Dedifferentiated amniotic fluid mesenchymal stem cell (primary cell): ENCODE results near the gene SNX13.
A peak's percentile ranks its signal among the peaks of the same experiment; 100 is the strongest.

Source experiments
- DNase-seq: peaks from one replicate; pipeline ENCODE4 v3.0.0-alpha.2; 2016; ENCODE audit errors: extremely low spot score

Gene SNX13, protein sequence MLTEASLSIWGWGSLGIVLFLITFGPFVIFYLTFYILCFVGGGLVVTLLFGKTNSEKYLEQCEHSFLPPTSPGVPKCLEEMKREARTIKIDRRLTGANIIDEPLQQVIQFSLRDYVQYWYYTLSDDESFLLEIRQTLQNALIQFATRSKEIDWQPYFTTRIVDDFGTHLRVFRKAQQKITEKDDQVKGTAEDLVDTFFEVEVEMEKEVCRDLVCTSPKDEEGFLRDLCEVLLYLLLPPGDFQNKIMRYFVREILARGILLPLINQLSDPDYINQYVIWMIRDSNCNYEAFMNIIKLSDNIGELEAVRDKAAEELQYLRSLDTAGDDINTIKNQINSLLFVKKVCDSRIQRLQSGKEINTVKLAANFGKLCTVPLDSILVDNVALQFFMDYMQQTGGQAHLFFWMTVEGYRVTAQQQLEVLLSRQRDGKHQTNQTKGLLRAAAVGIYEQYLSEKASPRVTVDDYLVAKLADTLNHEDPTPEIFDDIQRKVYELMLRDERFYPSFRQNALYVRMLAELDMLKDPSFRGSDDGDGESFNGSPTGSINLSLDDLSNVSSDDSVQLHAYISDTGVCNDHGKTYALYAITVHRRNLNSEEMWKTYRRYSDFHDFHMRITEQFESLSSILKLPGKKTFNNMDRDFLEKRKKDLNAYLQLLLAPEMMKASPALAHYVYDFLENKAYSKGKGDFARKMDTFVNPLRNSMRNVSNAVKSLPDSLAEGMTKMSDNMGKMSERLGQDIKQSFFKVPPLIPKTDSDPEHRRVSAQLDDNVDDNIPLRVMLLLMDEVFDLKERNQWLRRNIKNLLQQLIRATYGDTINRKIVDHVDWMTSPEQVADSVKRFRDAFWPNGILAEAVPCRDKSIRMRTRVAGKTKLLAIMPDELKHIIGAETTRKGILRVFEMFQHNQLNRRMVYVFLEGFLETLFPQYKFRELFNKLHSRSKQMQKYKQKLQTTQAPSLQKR

DNA sequence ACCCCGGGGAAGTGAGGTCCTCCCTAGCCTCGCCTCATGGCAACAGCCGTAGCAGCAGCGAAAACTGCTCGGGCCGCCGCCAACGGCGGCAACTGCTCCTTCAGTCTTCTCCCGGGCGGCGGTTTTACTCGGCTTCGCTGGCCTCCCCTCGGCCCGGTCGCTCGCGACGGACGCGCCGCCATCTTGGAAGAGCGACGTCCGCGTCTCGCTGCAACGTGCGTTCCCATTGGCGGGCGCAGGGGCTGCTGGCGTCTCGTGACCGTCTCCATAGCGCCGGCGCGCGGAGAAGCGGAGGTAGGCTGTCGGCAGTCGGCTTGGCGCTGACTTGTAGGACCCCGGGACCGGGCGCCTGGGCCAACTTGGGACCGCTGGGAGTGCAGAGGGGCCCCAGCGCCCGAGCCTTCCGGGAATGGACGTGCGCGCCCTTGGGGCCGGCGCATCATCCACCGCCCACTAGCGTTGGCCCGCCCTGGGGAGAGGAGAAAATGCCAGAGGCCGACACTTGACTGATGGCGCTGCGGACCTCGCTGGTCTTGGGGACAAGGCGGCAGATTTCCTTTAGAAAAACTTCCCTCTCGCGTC lies at the start of gene SNX13:
SNX13 (minus strand) TSS at position 193 of the 582 bp plus-strand sequence. CDS start 199 bp downstream, outside the sequence.
- DNase-seq: peak; percentile 94

DNA sequence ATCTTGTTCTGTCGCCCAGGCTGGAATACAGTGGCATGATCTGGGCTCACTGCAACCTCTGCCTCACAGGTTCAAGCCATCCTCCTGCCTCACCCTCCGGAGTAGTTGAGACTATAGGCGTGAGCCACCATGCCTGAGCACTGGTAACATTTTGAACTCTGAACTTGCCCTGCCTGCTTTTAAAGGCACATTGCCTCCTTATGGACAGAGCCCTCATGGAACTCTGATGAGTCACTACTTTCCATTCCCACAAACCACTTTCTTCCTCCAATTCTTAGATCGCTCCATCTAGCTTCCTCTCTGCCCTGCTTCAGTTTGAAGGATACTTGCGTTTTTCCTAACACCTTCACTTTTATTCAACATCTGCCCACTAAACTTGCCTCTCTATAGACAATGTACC lies 49.3 kb upstream of the SNX13 start:
- no peak for DNase-seq

DNA sequence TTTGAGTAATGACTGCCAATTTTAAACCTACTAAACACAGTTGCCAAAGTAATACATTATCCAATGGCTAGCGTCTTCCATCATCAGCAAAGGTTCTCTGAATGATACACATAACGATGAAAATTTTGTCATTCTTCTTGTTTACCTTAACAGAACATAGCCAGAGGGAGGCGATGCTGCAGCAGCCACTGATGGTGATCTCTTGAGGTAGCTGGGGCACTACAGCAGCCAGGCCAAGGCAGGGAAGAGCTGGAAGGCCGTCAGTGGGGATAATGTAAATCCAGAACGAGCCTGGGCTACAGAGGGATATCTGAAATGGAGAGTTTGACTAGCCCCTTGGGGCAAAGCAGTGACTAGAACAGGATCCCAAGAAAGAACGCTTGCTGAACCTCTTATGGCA lies 48.6 kb upstream of the SNX13 start:
- no peak for DNase-seq

DNA sequence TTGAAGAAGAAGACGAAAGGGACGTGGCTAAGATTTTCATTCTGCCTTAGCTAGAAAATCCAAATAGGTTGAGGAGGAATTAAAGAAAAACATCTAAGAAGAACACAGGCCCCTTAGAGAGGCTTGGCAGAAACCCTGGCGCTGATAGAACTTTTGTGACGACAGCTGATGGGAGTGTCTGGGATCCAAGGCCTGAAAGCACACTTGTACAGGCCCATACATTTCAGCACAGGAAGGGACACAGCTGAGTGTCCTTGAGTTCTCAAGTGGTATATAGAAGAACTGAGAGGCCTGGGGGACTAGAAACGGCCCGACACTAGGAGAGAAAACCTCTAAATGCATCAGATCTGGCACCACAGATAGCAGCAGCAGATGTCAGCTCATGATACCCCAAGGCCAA lies 47.8 kb upstream of the SNX13 start:
- no peak for DNase-seq

DNA sequence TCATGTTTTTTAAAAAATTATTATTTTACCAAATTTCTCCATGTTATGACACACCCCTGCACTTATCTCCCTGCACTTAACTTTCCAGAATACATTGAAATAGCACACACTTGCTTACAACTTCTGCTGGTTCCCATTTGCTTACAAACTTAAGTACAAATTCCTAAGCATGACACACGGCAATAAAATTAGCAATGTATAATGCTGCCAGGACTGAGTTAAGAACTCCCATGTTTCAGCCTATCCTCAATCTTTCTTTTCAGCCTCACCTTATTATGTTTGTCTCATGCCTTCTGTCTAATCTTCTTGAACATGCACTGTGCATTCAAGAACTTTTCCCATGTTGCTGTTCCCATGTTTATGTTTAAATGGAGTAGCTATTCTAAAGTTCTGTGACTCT lies 46.6 kb upstream of the SNX13 start:
- peak; percentile 86 for DNase-seq

DNA sequence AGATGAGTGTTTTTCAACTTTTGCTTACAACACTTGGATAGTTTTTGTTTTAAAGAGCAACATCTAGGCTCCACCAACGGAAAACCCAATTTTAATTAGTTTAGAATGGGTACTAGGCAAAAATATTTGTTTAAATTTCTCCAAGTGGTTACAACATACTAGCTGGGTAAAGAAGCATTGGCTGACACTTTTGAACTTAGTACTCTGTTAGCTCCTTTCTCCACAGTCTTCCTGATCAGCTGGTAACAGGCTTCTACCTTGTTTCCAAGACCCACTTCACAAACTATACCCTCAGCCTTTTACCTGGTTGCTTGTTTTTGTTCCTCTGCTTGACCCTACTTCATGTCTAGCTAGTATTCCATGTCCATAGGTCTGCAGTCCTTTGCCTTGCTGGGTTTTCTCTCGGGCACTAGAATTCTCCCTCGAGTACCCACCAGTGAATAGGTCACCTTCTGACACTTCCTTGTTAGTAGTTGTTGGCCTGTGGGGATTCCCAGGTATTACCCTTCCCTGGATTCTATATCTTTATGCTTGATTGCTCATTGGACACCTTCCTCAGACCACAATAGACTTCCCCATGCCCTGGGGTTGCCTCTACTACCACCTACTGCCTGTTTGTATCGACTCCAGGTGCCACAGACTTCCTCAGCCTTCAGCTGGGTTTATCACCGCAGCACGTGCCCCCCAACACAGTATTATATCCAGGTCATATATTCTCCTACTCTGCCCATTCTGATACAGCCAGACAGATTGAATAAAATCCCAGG lies 45.4 kb upstream of the SNX13 start:
- DNase-seq: no peak

DNA sequence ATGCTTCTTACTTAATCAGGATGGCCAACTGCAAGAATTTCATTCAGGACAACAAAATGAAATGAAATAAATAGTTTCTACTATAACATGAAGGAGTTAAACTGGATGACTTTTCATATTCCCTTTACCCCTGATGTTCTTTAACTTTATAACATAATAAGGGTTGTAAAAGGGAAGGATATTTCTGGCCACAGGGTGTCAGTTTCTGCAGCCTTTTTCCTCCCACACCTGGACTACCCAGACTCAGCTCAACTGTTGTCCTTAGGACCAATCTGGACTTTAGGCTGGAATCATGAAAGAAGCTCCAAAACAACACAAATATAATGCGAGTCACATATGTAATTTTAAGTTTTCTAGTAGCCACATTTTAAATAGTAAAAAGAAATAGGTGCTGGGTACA lies 44.0 kb upstream of the SNX13 start:
- no peak for DNase-seq

DNA sequence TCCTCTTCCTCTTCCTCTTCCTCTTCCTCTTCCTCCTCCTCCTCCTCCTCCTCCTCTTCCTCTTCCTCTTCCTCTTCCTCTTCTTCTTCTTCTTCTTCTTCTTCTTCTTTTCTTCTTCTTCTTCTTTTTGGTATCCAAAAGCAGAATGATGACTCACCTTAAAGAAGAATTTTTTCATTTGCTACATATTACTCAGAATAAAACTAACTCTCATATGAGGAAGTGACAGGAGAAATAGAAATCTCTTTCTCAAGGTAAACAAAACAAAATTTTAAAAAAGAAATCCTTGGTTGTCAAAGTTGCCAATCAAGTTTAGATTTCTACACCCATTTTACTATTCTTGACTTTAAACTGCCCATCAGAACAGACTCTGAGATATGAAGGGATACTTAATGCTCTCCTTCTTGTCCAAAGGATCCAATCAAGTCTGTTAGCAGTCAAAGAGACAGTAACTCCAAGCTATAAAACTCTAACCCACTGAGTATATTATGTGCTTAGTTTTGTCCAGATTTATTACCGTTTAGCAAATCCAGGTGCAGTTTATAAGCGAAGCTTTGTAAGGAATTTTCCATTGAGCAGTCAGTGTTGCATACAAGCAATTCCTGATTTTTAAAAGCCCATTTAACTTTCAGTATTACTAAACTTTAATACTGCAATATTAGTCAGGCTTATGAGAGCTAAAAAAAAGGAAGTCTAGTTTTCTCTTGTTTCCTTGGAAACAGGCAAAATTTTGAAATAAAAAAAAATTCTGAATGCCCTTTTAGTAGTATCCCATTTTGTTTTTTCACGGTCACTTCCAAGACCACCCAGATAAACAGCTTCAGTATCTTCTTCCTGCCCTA lies 43.1 kb upstream of the SNX13 start:
- no peak for DNase-seq

DNA sequence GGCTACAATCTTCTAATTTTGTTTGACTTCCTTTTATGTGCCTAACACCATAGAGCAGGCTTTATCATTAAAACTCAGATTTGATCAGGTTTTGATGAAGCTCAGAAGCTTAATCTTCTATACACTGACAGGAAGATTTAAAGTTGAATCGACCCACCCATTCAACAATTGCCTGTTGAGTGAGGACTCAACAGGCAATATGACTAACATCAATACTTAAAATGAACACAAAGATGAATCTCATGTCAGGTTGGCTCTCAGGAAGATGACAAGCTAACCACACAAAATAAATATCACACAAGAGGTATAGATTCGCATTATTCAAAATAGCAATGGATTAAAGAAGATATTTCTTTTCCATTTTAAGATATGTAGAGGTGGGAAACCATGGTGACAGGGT lies 36.7 kb upstream of the SNX13 start:
- no peak for DNase-seq

DNA sequence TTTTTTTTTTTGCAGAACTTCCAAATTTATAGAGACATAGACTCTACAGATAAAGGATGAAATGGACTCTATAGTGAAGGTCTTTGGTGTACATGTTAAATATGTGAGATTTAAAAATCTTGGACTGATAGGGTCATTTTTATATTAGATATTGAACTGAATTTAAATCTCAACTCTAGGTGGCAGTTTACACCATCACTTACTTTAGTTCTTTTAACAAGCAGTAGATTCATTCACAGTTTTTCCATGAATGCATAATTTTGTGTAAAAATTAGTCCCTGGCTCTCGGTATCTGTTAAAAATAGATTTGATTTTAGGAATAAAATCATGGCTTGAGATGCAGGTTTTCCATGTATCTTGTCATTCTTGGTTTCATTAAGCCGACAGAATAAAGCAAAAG lies 31.1 kb upstream of the SNX13 start:
- DNase-seq: no peak

DNA sequence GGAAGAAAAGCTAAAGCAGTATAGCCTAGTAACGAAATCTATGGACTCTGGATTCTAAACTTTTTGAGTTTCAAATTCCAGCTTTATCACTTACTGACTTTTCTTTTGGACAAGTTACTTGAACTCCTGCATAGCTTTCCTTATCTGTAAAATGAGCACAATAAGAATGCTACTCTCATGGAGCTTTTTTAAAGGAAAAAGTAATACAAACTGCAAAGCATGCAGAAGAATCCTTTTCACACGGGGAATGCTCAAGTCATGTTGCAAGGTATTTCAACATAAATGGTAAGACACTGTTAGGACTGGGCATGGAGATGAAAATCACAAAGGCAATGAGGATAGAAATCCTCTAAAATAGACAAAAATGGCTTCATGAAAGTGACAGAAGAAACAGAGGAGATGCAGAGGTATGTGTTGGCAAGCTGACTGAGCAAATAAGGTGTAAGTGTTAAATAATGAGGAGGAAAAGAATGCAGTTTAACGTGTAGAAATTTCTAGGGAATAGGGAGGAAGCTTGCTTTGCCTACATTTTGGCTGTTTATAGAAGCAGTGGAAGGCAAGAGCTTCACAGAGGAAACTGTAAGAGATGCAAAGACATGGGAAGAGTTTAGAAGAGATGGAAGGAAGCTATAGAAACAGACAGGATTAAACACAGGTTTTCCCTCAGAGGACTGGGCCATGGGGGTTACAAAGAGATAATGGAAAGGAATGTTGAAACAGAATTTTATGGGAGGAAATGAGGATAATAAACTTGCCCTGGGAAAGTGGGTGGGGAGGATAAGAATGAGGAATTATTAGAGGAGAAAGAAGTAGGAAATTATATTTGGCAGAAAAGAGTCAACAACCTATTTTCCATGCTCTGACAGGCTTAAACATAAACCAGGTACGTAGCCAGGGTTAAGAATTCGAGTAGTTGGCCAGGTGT lies 28.8 kb upstream of the SNX13 start:
- DNase-seq: no peak

DNA sequence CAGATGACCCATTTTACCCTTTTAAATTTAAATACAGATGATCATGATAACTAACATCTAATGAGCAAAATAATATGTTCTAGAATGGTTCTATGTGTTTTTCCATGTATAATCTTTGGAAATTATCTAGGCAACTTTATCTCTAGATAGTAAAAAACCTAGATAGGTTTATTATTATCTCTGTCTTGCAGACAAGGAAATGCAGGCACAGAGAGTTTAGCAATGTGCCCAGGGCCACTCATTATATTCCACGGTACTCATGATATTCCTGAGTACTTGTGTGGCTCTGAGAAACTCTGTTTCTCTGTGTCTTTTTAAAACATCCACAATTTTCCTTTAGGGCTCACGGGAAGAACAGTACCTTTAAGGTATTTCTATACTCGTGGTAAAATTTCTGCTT lies 26.4 kb upstream of the SNX13 start:
- DNase-seq: no peak

DNA sequence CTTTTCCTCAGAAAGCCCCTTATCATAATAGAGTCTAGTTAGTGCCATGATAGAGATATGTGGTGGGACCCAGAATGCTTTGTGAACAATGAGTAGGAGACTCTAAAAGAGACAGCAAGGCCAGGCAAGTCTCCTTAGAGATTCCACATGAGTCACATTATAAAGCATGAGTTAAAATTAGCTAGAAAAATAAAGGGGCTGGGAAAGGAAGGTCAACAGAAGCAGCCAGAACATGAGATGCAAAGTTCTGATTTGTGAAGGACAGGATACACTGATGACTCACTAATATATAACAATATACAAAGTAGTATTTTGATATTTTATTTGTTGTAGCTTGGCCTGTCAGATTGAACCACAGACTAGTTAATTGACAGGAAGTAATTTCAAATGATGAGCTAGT lies 25.3 kb upstream of the SNX13 start:
- no peak for DNase-seq

DNA sequence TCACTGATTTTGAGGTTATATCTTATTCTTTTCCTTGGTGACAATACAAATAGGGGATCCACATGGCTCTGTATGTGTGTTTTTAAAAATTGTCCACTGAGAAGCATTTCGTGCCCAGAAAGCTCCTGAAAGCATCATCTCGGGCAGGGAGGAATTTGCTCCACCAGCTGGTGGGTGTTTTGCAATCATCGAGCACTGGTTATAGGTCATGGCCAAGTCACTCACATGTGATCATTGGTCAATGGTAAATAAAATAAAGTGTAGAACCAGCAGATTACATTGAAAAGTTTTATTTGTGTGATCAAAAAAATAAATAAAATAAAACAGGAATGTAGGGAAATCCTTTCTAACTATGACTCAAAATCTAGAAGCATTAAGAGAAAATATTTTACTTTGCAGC lies 23.0 kb upstream of the SNX13 start:
- peak; percentile 57 for DNase-seq

DNA sequence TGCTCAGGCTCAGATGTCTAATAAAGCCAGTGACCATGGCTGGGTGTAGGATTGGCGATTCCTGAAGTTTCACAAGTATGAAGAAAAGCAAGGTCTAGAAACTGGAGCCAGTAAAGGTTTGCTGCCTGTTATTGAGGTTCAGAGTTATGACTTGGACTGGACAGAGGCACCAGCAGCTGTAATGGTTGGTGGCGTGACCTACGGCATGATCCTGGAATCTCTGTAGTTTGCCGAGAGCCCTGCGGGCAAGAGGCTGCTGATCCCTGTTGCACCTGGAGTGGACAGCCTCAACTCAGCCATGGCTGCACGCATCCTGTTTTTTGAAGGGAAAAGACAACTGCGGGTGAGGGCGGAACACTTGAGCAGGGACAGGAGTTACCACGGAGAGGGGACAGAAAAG lies 22.4 kb upstream of the SNX13 start:
- DNase-seq: no peak

DNA sequence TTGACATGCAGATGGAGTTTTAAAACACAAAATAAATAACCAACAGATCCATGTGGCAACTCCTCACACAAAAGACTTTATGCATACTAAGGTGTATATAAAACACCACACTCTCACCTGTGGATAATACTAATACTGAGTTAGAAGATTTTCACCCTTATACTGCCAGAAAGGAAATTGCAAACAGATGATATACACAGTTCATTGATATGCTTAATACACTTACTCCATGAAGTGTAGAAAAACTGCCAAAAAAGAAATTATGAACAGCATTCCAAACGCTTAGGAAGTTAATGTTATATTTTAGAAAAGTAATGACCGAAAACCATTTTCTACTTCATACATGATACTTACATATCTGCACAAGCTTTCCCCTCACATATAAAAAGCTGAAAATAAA lies 17.6 kb upstream of the SNX13 start:
- DNase-seq: no peak

DNA sequence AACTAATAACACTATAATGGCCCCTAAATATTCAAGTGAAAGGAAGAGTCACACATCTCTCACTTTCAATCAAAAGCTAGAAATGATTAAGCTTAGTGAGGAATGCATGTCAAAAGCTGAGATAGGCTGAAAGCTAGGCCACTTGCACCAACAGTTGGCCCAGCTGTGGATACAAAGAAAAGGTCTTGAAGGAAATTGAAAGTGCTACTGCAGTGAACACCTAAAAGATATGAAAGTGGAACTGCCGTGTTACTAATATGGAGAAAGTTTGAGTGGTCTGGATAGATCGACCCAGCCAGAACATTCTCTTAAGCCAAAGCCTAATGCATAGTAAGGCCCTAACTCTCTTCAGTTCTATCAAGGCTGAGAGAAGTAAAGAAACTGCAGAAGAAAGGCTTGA lies 12.1 kb upstream of the SNX13 start:
- DNase-seq: no peak

DNA sequence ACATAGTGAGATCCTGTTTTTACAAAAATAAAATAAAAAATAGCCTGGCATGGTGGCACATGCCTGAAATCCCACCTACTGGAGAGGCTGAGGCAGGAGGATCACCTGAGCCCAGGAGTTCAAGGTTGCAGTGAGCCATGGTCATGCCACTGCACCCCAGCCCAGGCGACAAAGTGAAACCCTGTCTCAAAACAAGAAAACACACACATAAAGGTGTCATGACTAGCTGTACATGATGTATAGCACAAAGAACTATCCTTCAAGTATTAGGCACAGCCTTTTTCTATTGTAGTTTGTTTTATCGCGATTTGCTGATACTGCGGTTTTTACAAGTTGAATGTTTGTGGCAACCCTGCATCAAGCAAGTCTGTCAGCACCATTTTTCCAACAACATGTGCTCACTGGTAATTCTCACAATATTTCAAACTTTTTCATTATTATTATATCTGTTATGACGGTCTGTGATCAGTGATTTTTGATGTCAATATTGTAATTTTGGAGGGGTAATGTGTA lies 11.5 kb upstream of the SNX13 start:
- no peak for DNase-seq

DNA sequence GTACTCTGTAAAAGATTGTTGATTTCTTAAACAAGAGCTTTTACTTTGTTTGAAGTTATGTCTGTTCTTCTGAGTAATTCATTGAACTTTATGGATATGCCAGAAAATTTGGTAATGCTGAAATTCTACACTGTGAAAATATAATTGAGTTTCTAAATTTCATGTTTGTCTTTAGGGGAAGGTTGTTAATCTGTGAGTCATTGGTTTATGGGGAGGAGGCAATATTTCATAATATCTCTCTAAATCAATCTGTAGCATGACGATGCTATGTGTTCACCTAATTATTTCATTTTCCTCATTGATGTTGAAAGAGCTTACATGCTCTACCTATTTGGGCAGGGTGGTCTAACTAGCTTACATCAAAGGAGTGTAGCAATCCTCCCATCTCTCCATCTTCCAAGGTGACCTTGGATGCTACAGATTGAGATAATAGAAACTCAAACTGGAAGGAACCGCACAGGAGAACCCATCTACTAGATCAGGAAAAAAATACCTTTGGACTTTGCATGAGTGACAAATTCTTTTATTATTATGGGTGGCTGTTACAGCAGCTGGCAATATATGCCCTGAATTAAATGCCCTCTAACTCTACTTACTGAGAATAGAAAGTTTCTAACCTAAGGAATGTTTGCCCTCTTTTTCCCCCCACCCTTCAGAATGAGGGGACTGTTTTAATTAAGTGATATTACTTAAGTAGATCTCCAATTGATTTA lies 8.4 kb upstream of the SNX13 start:
- no peak for DNase-seq
